ENCODE measurements around the gene PHTF1. TPM values are rescaled to one million over a fixed set of nuclear protein-coding genes. Genes with fewer than 3 reads are reported as not detected.

PHTF1 gene
- total and polyA plus RNA-seq, 2 donors (not counting 1 experiment from before 2014, with no cell fraction given): 3.6 to 18.5 TPM

GRCh38 chr1:113744114-113744513 lies 15.2 kb downstream of the PHTF1 start:
- DNase-seq (no peak), ATAC-seq (ENCODE audit: low read depth) (no peak)
- CTCF ChIA-PET: no interaction called here
- Mint-ChIP-seq H3K27ac (no peak overlapping the region), H3K9me3 (ENCODE audit: insufficient read depth) (no peaks in the 10 kb centered on the region), H3K27me3 (no peaks in the 10 kb centered on the region), H3K4me1 (peaks cover 6% of the 10 kb centered on the region), H3K4me3 (no peak overlapping the region)
- Histone ChIP-seq H3K9ac (ENCODE audit: low read length) (no peak overlapping the region), H4K20me1 (ENCODE audit: control insufficient read depth, insufficient read depth, low read length, poor library complexity, severe bottlenecking) (no peaks in the 10 kb centered on the region), H3K27me3 (replicated peaks in 1 of 4; ENCODE audit: control extremely low read depth in 1 of 4, control insufficient read depth in 3 of 4, insufficient read depth in 4 of 4, low read length in 3 of 4) (no peaks in the 10 kb centered on the region), H3K9me3 (ENCODE audit: control extremely low read depth in 1 of 3, control insufficient read depth in 2 of 3, insufficient read depth in 1 of 3, low read length in 2 of 3) (no peaks in the 10 kb centered on the region), H3K4me1 (ENCODE audit: control insufficient read depth in 2 of 2, insufficient read depth in 2 of 2, low read length in 2 of 2) (no peaks in the 10 kb centered on the region), H3K79me2 (ENCODE audit: control insufficient read depth, insufficient read depth, low read length) (no peaks in the 10 kb centered on the region), H3K27ac (ENCODE audit: low read length in 2 of 2) (no peak overlapping the region), H3K4me3 (ENCODE audit: control extremely low read depth in 1 of 5, extremely low read depth in 1 of 5, insufficient read depth in 1 of 5, low read depth in 2 of 5, low read length in 4 of 5) (no peak overlapping the region), H3K4me2 (replicated peaks; ENCODE audit: low read depth, low read length, poor library complexity, severe bottlenecking) (no peak overlapping the region), H2AFZ (ENCODE audit: insufficient read depth, low read depth, low read length, poor library complexity, severe bottlenecking) (no peak overlapping the region), H3K36me3 (replicated peaks in 1 of 2; ENCODE audit: control extremely low read depth in 1 of 2, control insufficient read depth in 1 of 2, extremely low read depth in 1 of 2, insufficient read depth in 2 of 2, low read length in 1 of 2) (peaks cover 2 to 3% of the 10 kb centered on the region in 2 experiments)
- no peak for TF ChIP-seq EZH2 (IDR thresholded peaks at IDR 0.05; ENCODE audit: borderline replicate concordance, insufficient read depth, low read depth, low read length, poor library complexity, severe bottlenecking)
- no peak for TF ChIP-seq CTCF (IDR thresholded peaks at IDR 0.05)
- WGBS (ENCODE audit: insufficient coverage): no CpG with 5 or more reads among the region's 1 CpG
- POLR2A ChIA-PET: no interaction called here
- intact Hi-C loops (cut with micrococcal nuclease): no loop called here

- H3K4me3 ChIP-seq (ENCODE audit: control extremely low read depth in 1 of 5, extremely low read depth in 1 of 5, insufficient read depth in 1 of 5, low read depth in 2 of 5, low read length in 4 of 5): no peak overlapping the region
- H3K36me3 ChIP-seq (replicated peaks in 1 of 2; ENCODE audit: control extremely low read depth in 1 of 2, control insufficient read depth in 1 of 2, extremely low read depth in 1 of 2, insufficient read depth in 2 of 2, low read length in 1 of 2): peaks cover 2 to 7% of the 10 kb centered on the region in 2 experiments
- ATAC-seq (ENCODE audit: low read depth) (no peak), DNase-seq (no peak)
- Mint-ChIP-seq H3K4me1 (peaks cover 6% of the 10 kb centered on the region), H3K9me3 (ENCODE audit: insufficient read depth) (no peaks in the 10 kb centered on the region), H3K27ac (no peak overlapping the region), H3K4me3 (no peak overlapping the region), H3K27me3 (no peaks in the 10 kb centered on the region)
- no peak for TF ChIP-seq CTCF (IDR thresholded peaks at IDR 0.05)
- H2AFZ ChIP-seq (ENCODE audit: insufficient read depth, low read depth, low read length, poor library complexity, severe bottlenecking): no peak overlapping the region
- H4K20me1 ChIP-seq (ENCODE audit: control insufficient read depth, insufficient read depth, low read length, poor library complexity, severe bottlenecking): no peaks in the 10 kb centered on the region
- WGBS (ENCODE audit: insufficient coverage): 100% methylated on average over 1 of the region's 5 CpGs
- no peak overlapping the region for H3K27ac ChIP-seq (ENCODE audit: low read length in 2 of 2)
- no peaks in the 10 kb centered on the region for H3K4me1 ChIP-seq (ENCODE audit: control insufficient read depth in 2 of 2, insufficient read depth in 2 of 2, low read length in 2 of 2)
- no peak overlapping the region for H3K4me2 ChIP-seq (replicated peaks; ENCODE audit: low read depth, low read length, poor library complexity, severe bottlenecking)
- CTCF ChIA-PET: no interaction called here
- POLR2A ChIA-PET: no interaction called here
- intact Hi-C loops (cut with micrococcal nuclease): no loop called here
- H3K79me2 ChIP-seq (ENCODE audit: control insufficient read depth, insufficient read depth, low read length): no peaks in the 10 kb centered on the region
- H3K27me3 ChIP-seq (replicated peaks in 1 of 4; ENCODE audit: control extremely low read depth in 1 of 4, control insufficient read depth in 3 of 4, insufficient read depth in 4 of 4, low read length in 3 of 4): no peaks in the 10 kb centered on the region
- H3K9me3 ChIP-seq (ENCODE audit: control extremely low read depth in 1 of 3, control insufficient read depth in 2 of 3, insufficient read depth in 1 of 3, low read length in 2 of 3): no peaks in the 10 kb centered on the region
- no peak overlapping the region for H3K9ac ChIP-seq (ENCODE audit: low read length)
Observed at GRCh38 chr1:113742515-113742914, 16.8 kb downstream of the PHTF1 start.
